HEK293 (cell line): Measurements from ENCODE around the gene CAV1.
A peak's percentile ranks its signal among the peaks of the same experiment; 100 is the strongest.

Experiments
- BCL11A ChIP-seq: fragments of 450-650 bp; formaldehyde crosslinking; IDR thresholded peaks from 2 replicates; pipeline ENCODE4 v1.5.1; 2016; ENCODE audit warnings: low read depth, missing biosample characterization, missing genetic modification characterization
- EGR2 ChIP-seq: fragments of 450-650 bp; formaldehyde crosslinking; IDR thresholded peaks from 2 replicates; pipeline ENCODE4 v1.5.1; 2016; ENCODE audit warnings: low read depth, missing biosample characterization, missing genetic modification characterization
- GLI4 ChIP-seq: fragments of 450-650 bp; formaldehyde crosslinking; IDR thresholded peaks from 2 replicates; pipeline ENCODE4 v1.5.1; 2016; ENCODE audit warnings: missing biosample characterization, missing genetic modification characterization
- IKZF3 ChIP-seq: fragments of 450-650 bp; IDR thresholded peaks from 2 replicates; pipeline ENCODE4 v1.5.0; 2018; ENCODE audit warnings: missing biosample characterization, mild to moderate bottlenecking, missing genetic modification characterization, moderate library complexity
- KLF10 ChIP-seq: fragments of 450-650 bp; IDR thresholded peaks from 2 replicates; pipeline ENCODE4 v1.5.1; 2018; ENCODE audit warnings: missing biosample characterization, mild to moderate bottlenecking, missing genetic modification characterization
- KLF9 ChIP-seq: fragments of 450-650 bp; formaldehyde crosslinking; IDR thresholded peaks from 2 replicates; pipeline ENCODE4 v1.5.1; 2016; ENCODE audit warnings: missing biosample characterization, missing genetic modification characterization, low read depth
- SP2 ChIP-seq: fragments of 450-650 bp; formaldehyde crosslinking; IDR thresholded peaks from 2 replicates; pipeline ENCODE4 v1.5.1; 2016; ENCODE audit warnings: missing biosample characterization, missing genetic modification characterization
- SP3 ChIP-seq: fragments of 450-650 bp; formaldehyde crosslinking; IDR thresholded peaks from 2 replicates; pipeline ENCODE4 v1.5.1; 2016; ENCODE audit warnings: missing biosample characterization, missing genetic modification characterization
- SP7 ChIP-seq: fragments of 450-650 bp; formaldehyde crosslinking; IDR thresholded peaks from 2 replicates; pipeline ENCODE4 v1.5.1; 2016; ENCODE audit warnings: missing biosample characterization, missing genetic modification characterization
- YY2 ChIP-seq: fragments of 450-650 bp; formaldehyde crosslinking; IDR thresholded peaks from 2 replicates; pipeline ENCODE4 v1.5.1; 2016; ENCODE audit warnings: missing biosample characterization, missing genetic modification characterization
- ZBTB8A ChIP-seq: fragments of 450-650 bp; formaldehyde crosslinking; IDR thresholded peaks from 2 replicates; pipeline ENCODE4 v1.5.1; 2016; ENCODE audit warnings: missing biosample characterization, missing genetic modification characterization
- ZNF23 ChIP-seq: fragments of 450-650 bp; formaldehyde crosslinking; IDR thresholded peaks from 2 replicates; pipeline ENCODE4 v1.5.1; 2016; ENCODE audit warnings: missing biosample characterization, missing genetic modification characterization, borderline replicate concordance
- ZNF341 ChIP-seq: fragments of 450-650 bp; formaldehyde crosslinking; IDR thresholded peaks from 2 replicates; pipeline ENCODE4; 2016; ENCODE audit warnings: low read depth, missing biosample characterization, missing genetic modification characterization
- ZNF350 ChIP-seq: fragments of 450-650 bp; formaldehyde crosslinking; IDR thresholded peaks from 2 replicates; pipeline ENCODE4 v1.5.0; 2017; ENCODE audit warnings: missing biosample characterization, mild to moderate bottlenecking, missing genetic modification characterization
- ZNF561 ChIP-seq: fragments of 450-650 bp; IDR thresholded peaks from 2 replicates; pipeline ENCODE4 v1.5.1; 2018; ENCODE audit warnings: missing biosample characterization, missing genetic modification characterization, borderline replicate concordance
- ZNF585B ChIP-seq: fragments of 450-650 bp; formaldehyde crosslinking; IDR thresholded peaks from 2 replicates; pipeline ENCODE4 v1.5.1; 2016; ENCODE audit warnings: missing biosample characterization, missing genetic modification characterization
- ZNF768 ChIP-seq: fragments of 450-650 bp; formaldehyde crosslinking; IDR thresholded peaks from 2 replicates; pipeline ENCODE4 v1.5.1; 2018; ENCODE audit warnings: missing biosample characterization, mild to moderate bottlenecking, missing genetic modification characterization
- ZNF777 ChIP-seq: fragments of 450-650 bp; formaldehyde crosslinking; IDR thresholded peaks from 2 replicates; pipeline ENCODE4 v1.5.1; 2017; ENCODE audit warnings: missing biosample characterization, missing genetic modification characterization, borderline replicate concordance
- ZNF785 ChIP-seq: fragments of 450-650 bp; formaldehyde crosslinking; IDR thresholded peaks from 2 replicates; pipeline ENCODE4 v1.5.1; 2016; ENCODE audit warnings: missing biosample characterization, missing genetic modification characterization
- ZSCAN16 ChIP-seq: fragments of 450-650 bp; formaldehyde crosslinking; IDR thresholded peaks from 2 replicates; pipeline ENCODE4 v1.5.1; 2016; ENCODE audit warnings: missing biosample characterization, missing genetic modification characterization
- TF ChIP-seq, protein P1 (sequence below): fragments of 450-650 bp; formaldehyde crosslinking; optimal IDR thresholded peaks from 2 replicates; pipeline ENCODE3; 2016; ENCODE audit warnings: missing biosample characterization, mild to moderate bottlenecking, missing genetic modification characterization
- TF ChIP-seq, protein P2 (sequence below): fragments of 450-650 bp; formaldehyde crosslinking; IDR thresholded peaks from 2 replicates; pipeline ENCODE4 v1.5.1; 2017; ENCODE audit warnings: missing biosample characterization, missing genetic modification characterization
- TF ChIP-seq, protein P3 (sequence below): fragments of 450-650 bp; formaldehyde crosslinking; IDR thresholded peaks from 2 replicates; pipeline ENCODE4 v1.5.1; 2016; ENCODE audit warnings: missing biosample characterization, missing genetic modification characterization
- TF ChIP-seq, protein P4 (sequence below): fragments of 450-650 bp; formaldehyde crosslinking; IDR thresholded peaks from 2 replicates; pipeline ENCODE4 v1.5.1; 2016; ENCODE audit warnings: missing biosample characterization, missing genetic modification characterization
- TF ChIP-seq, protein P5 (sequence below): fragments of 450-650 bp; formaldehyde crosslinking; IDR thresholded peaks from 2 replicates; pipeline ENCODE4 v1.5.1; 2017; ENCODE audit warnings: missing biosample characterization, missing genetic modification characterization
- TF ChIP-seq, protein P6 (sequence below): fragments of 450-650 bp; IDR thresholded peaks from 2 replicates; pipeline ENCODE4 v1.5.1; 2018; ENCODE audit warnings: missing biosample characterization, mild to moderate bottlenecking, missing genetic modification characterization

CAV1 gene

DNA sequence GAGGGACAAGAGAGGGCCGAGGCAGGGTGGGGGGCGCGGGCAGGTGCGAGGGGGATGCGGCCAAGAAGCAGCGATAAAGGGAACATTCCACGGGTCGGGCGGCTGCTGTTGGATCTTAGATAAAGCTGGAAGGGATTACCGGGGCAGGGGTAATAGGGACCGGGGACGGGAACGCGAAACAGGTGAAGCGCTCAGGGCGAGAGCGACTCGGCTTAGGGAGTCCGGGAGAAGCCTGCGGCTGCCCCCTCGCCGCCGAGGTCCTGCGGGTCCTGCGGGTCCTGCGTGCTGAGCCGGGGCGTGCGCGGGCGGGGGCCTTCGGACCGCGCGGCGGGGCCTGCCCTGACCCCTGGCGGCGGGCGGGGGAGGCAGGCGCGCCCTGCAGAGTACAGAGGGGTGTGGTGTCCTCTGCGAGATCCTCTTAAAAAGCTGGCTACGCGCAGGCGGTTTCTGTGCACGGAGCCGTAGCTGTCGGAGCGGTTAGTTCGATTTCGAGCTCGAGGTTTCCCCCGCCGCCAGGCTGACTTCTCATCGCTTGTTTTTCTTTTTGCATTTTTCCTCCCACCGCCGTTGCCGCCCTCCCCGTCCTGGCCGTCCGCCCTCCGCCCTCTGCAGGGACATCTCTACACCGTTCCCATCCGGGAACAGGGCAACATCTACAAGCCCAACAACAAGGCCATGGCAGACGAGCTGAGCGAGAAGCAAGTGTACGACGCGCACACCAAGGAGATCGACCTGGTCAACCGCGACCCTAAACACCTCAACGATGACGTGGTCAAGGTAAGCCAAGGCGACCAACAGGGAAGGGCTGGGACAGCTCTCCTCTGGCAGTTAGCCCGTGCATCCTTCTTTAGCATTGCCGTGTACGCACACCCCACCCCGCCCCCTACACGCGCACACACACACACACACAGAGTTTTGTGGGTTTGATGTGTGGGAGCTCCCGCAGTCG lies 1.4 kb downstream of the CAV1 start (continued):
- TF ChIP-seq ZNF341 (tag by site-specific recombination) (peak; percentile 92), EGR2 (tag by site-specific recombination) (peak; percentile 74), SP3 (tag by site-specific recombination) (peak; percentile 38), ZNF777 (tag by site-specific recombination) (0 out of 2 replicates have a peak, but pooled peaks have one; percentile 51), ZNF23 (tag by site-specific recombination) (no peak), SP7 (tag by site-specific recombination) (peak; percentile 53; the same call in 1 of the 2 replicates), ZSCAN16 (no peak), KLF10 (peak; percentile 81), YY2 (tag by site-specific recombination) (no peak), ZNF350 (no peak), ZNF585B (tag by site-specific recombination) (no peak), GLI4 (peak; percentile 85; the same call in 1 of the 2 replicates), IKZF3 (peak; percentile 72; the same call in 1 of the 2 replicates), ZNF768 (tag by site-specific recombination) (0 out of 2 replicates have a peak, but pooled peaks have one; percentile 5), KLF9 (tag by site-specific recombination) (peak; percentile 75), BCL11A (tag by site-specific recombination) (no peak), SP2 (tag by site-specific recombination) (peak; percentile 59), ZNF561 (tag by site-specific recombination) (peak; percentile 89), ZBTB8A (tag by site-specific recombination) (peak; percentile 91), ZNF785 (tag by site-specific recombination) (no peak)
- TF ChIP-seq, protein P1, sequence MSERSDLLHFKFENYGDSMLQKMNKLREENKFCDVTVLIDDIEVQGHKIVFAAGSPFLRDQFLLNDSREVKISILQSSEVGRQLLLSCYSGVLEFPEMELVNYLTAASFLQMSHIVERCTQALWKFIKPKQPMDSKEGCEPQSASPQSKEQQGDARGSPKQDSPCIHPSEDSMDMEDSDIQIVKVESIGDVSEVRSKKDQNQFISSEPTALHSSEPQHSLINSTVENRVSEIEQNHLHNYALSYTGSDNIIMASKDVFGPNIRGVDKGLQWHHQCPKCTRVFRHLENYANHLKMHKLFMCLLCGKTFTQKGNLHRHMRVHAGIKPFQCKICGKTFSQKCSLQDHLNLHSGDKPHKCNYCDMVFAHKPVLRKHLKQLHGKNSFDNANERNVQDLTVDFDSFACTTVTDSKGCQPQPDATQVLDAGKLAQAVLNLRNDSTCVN (tag by site-specific recombination), result peak; percentile 79
- TF ChIP-seq, protein P2, sequence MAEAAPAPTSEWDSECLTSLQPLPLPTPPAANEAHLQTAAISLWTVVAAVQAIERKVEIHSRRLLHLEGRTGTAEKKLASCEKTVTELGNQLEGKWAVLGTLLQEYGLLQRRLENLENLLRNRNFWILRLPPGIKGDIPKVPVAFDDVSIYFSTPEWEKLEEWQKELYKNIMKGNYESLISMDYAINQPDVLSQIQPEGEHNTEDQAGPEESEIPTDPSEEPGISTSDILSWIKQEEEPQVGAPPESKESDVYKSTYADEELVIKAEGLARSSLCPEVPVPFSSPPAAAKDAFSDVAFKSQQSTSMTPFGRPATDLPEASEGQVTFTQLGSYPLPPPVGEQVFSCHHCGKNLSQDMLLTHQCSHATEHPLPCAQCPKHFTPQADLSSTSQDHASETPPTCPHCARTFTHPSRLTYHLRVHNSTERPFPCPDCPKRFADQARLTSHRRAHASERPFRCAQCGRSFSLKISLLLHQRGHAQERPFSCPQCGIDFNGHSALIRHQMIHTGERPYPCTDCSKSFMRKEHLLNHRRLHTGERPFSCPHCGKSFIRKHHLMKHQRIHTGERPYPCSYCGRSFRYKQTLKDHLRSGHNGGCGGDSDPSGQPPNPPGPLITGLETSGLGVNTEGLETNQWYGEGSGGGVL, result peak; percentile 13
- TF ChIP-seq, protein P3, sequence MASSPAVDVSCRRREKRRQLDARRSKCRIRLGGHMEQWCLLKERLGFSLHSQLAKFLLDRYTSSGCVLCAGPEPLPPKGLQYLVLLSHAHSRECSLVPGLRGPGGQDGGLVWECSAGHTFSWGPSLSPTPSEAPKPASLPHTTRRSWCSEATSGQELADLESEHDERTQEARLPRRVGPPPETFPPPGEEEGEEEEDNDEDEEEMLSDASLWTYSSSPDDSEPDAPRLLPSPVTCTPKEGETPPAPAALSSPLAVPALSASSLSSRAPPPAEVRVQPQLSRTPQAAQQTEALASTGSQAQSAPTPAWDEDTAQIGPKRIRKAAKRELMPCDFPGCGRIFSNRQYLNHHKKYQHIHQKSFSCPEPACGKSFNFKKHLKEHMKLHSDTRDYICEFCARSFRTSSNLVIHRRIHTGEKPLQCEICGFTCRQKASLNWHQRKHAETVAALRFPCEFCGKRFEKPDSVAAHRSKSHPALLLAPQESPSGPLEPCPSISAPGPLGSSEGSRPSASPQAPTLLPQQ (tag by site-specific recombination), result peak; percentile 39; the same call in 1 of the 2 replicates
- TF ChIP-seq, protein P4, sequence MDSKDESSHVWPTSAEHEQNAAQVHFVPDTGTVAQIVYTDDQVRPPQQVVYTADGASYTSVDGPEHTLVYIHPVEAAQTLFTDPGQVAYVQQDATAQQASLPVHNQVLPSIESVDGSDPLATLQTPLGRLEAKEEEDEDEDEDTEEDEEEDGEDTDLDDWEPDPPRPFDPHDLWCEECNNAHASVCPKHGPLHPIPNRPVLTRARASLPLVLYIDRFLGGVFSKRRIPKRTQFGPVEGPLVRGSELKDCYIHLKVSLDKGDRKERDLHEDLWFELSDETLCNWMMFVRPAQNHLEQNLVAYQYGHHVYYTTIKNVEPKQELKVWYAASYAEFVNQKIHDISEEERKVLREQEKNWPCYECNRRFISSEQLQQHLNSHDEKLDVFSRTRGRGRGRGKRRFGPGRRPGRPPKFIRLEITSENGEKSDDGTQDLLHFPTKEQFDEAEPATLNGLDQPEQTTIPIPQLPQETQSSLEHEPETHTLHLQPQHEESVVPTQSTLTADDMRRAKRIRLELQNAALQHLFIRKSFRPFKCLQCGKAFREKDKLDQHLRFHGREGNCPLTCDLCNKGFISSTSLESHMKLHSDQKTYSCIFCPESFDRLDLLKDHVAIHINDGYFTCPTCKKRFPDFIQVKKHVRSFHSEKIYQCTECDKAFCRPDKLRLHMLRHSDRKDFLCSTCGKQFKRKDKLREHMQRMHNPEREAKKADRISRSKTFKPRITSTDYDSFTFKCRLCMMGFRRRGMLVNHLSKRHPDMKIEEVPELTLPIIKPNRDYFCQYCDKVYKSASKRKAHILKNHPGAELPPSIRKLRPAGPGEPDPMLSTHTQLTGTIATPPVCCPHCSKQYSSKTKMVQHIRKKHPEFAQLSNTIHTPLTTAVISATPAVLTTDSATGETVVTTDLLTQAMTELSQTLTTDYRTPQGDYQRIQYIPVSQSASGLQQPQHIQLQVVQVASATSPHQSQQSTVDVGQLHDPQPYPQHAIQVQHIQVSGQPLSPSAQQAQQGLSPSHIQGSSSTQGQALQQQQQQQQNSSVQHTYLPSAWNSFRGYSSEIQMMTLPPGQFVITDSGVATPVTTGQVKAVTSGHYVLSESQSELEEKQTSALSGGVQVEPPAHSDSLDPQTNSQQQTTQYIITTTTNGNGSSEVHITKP, result peak; percentile 87
- TF ChIP-seq, protein P5, sequence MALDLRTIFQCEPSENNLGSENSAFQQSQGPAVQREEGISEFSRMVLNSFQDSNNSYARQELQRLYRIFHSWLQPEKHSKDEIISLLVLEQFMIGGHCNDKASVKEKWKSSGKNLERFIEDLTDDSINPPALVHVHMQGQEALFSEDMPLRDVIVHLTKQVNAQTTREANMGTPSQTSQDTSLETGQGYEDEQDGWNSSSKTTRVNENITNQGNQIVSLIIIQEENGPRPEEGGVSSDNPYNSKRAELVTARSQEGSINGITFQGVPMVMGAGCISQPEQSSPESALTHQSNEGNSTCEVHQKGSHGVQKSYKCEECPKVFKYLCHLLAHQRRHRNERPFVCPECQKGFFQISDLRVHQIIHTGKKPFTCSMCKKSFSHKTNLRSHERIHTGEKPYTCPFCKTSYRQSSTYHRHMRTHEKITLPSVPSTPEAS (tag by site-specific recombination), result peak; percentile 78; the same call in 1 of the 2 replicates
- TF ChIP-seq, protein P6, sequence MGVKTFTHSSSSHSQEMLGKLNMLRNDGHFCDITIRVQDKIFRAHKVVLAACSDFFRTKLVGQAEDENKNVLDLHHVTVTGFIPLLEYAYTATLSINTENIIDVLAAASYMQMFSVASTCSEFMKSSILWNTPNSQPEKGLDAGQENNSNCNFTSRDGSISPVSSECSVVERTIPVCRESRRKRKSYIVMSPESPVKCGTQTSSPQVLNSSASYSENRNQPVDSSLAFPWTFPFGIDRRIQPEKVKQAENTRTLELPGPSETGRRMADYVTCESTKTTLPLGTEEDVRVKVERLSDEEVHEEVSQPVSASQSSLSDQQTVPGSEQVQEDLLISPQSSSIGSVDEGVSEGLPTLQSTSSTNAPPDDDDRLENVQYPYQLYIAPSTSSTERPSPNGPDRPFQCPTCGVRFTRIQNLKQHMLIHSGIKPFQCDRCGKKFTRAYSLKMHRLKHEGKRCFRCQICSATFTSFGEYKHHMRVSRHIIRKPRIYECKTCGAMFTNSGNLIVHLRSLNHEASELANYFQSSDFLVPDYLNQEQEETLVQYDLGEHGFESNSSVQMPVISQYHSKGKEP, result peak; percentile 72
